Vagina (tissue), 2 donors: ENCODE data around the gene AHSP. TPM values are rescaled to one million over a fixed set of nuclear protein-coding genes. Genes with fewer than 3 reads are reported as not detected.

Experiments
- DNase-seq, 2 donors: peaks; one replicate each; pipeline ENCODE4 v3.0.0-alpha.2; 2017; ENCODE audit errors: extremely low spot score in 2 of 2
- H3K27ac ChIP-seq: fragments of 200-600 bp; sonication (generic); one replicate; pipeline ENCODE4 v1.5.1; 2019
- H3K27me3 ChIP-seq: fragments of 200-600 bp; sonication (generic); one replicate; pipeline ENCODE4 v1.5.1; 2019
- H3K36me3 ChIP-seq, 2 donors: fragments of 200-600 bp; sonication (generic); one replicate each; pipeline ENCODE4 v1.5.1; 2017 to 2019
- H3K4me1 ChIP-seq: fragments of 200-600 bp; sonication (generic); one replicate; pipeline ENCODE4 v1.5.1; 2019
- H3K4me3 ChIP-seq, 2 donors: fragments of 200-600 bp; sonication (generic); 1 replicate in 1 of 2; 2 replicates in 1 of 2; pipeline ENCODE4 v1.5.1; 2016 to 2019
- H3K9me3 ChIP-seq: fragments of 200-600 bp; sonication (generic); one replicate; pipeline ENCODE4 v1.5.1; 2019
- POLR2A ChIP-seq, 2 donors: fragments of 450-650 bp; IDR thresholded peaks; one replicate each; pipeline ENCODE4 v1.6.1; 2017; ENCODE audit warnings: antibody characterized with exemption in 2 of 2, mild to moderate bottlenecking in 2 of 2, moderate library complexity in 2 of 2
- POLR2AphosphoS5 ChIP-seq, 2 donors: sonication (generic); formaldehyde crosslinking; IDR thresholded peaks; one replicate each; pipeline ENCODE4 v1.9.0; 2017; ENCODE audit warnings: antibody characterized with exemption in 2 of 2, mild to moderate bottlenecking in 2 of 2, low read depth in 1 of 2; ENCODE audit not compliant: insufficient read depth in 1 of 2
- intact Hi-C: fragments of 100-400 bp; cut with DNase I; formaldehyde crosslinking; loops from one replicate; pipeline ENCODE4 v1.15.1; 2023
- total RNA-seq: library from RNA; depleted of rRNA; stranded (reverse); fragments of >200 nt; gene quantifications from one replicate; pipeline ENCODE4 v1.2.3, GENCODE V29; 2016
- TF ChIP-seq, protein P1 (sequence below), 3 experiments: fragments of 450-650 bp in 2 of 3; fragments of 200-600 bp in 1 of 3; sonication (generic) in 1 of 3; IDR thresholded peaks; one replicate each; pipeline ENCODE4 v1.5.1; 2017 to 2019; ENCODE audit warnings: antibody characterized with exemption in 3 of 3, mild to moderate bottlenecking in 2 of 3, moderate library complexity in 2 of 3

Gene AHSP
- total RNA-seq, 1 donor from 2014 or later, result not detected

DNA sequence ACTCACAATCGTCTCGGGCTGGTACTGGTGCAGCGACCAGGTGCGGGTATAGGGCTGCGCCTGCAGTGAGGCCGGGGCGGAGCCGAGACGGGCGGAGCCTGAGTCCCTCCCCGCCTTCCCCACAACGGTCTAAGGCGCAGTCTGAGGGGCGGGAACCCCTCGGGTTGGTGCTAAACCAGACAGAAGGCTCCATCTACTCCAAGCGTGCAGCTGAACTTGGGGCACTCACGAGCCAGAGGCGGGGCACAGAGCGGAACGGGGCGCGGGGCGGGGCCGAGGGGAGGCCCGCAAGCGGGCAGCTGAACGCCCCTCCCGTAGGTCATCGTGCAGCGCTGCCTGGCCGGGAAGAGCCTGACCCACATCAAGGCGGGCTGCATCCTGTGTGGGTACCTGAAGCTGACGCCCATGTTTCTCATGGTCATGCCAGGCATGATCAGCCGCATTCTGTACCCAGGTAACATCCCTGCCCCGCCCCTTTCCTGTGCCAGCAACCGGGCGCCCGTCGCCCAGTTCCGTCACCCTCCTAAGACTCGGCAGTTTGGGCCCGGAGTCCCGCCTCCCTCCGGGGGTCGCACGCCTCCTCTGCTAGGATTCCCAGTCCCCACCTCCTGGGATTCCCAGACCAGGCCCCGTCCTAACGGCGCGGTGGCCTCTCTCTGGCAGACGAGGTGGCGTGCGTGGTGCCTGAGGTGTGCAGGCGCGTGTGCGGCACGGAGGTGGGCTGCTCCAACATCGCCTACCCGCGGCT lies 39.8 kb upstream of the AHSP start:
- Histone ChIP-seq H3K36me3 (peaks cover 0 to 17% of the 10 kb centered on the region in 2 donors), H3K27ac (peak overlapping the region; percentile 49), H3K4me1 (peaks cover 21% of the 10 kb centered on the region), H3K4me3 (peak overlapping the region; percentile 55 to 56), H3K27me3 (no peaks in the 10 kb centered on the region), H3K9me3 (no peaks in the 10 kb centered on the region)
- intact Hi-C loops, result no loop called here
- TF ChIP-seq, protein P1, sequence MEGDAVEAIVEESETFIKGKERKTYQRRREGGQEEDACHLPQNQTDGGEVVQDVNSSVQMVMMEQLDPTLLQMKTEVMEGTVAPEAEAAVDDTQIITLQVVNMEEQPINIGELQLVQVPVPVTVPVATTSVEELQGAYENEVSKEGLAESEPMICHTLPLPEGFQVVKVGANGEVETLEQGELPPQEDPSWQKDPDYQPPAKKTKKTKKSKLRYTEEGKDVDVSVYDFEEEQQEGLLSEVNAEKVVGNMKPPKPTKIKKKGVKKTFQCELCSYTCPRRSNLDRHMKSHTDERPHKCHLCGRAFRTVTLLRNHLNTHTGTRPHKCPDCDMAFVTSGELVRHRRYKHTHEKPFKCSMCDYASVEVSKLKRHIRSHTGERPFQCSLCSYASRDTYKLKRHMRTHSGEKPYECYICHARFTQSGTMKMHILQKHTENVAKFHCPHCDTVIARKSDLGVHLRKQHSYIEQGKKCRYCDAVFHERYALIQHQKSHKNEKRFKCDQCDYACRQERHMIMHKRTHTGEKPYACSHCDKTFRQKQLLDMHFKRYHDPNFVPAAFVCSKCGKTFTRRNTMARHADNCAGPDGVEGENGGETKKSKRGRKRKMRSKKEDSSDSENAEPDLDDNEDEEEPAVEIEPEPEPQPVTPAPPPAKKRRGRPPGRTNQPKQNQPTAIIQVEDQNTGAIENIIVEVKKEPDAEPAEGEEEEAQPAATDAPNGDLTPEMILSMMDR (IDR thresholded peaks at IDR 0.05), result no peak
- TF ChIP-seq POLR2A (IDR thresholded peaks at IDR 0.05), result no peak
- TF ChIP-seq POLR2AphosphoS5 (IDR thresholded peaks at IDR 0.05; ENCODE audit: insufficient read depth in 1 of 2, low read depth in 1 of 2), result peak in 1 of 2 donors; percentile 65
- no peak for DNase-seq

DNA sequence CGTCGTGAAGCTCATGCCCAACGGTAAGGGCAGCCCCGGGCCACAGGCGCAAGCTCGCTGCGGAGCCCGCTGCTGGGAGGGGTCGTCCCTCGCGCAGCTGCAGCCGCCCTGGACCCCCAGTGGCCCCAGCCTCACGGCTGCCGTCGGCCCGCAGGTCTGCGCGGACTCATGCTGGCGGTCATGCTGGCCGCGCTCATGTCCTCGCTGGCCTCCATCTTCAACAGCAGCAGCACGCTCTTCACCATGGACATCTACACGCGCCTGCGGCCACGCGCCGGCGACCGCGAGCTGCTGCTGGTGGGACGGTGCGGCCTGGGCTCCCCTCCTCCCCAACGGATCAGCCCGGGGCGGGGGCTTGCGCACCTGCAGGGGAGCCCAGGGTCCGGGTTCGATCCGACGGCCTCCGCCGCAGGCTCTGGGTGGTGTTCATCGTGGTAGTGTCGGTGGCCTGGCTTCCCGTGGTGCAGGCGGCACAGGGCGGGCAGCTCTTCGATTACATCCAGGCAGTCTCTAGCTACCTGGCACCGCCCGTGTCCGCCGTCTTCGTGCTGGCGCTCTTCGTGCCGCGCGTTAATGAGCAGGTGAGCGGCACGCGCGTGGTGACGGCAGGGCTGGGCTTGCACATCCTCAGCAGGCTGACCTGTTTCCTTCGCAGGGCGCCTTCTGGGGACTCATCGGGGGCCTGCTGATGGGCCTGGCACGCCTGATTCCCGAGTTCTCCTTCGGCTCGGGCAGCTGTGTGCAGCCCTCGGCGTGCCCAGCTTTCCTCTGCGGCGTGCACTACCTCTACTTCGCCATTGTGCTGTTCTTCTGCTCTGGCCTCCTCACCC lies 39.0 kb upstream of the AHSP start:
- peak overlapping the region; percentile 55 to 56 for H3K4me3 ChIP-seq
- no peak for TF ChIP-seq POLR2A (IDR thresholded peaks at IDR 0.05)
- TF ChIP-seq, protein P1 (IDR thresholded peaks at IDR 0.05), result no peak
- no peak for TF ChIP-seq POLR2AphosphoS5 (IDR thresholded peaks at IDR 0.05; ENCODE audit: insufficient read depth in 1 of 2, low read depth in 1 of 2)
- H3K4me1 ChIP-seq, result peaks cover 21% of the 10 kb centered on the region
- H3K9me3 ChIP-seq, result no peaks in the 10 kb centered on the region
- intact Hi-C loops, result no loop called here
- H3K36me3 ChIP-seq, result peaks cover 0 to 25% of the 10 kb centered on the region in 2 donors
- DNase-seq, result no peak
- no peaks in the 10 kb centered on the region for H3K27me3 ChIP-seq
- H3K27ac ChIP-seq, result no peak overlapping the region

DNA sequence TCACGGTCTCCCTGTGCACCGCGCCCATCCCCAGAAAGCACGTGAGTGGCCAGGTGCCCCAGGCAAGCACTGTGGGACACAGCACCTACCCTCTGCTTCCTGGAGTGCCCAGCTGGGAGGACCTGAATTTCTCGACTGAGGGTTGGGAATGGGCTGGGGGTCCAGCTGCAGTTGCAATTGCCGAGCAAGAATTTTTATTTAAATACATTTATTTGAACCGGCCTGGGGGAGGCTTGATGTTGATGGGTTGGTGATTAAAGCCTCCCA lies 38.5 kb upstream of the AHSP start:
- no peak for DNase-seq
- Histone ChIP-seq H3K9me3 (no peaks in the 10 kb centered on the region), H3K4me1 (peaks cover 21% of the 10 kb centered on the region), H3K27ac (no peak overlapping the region), H3K36me3 (peaks cover 0 to 30% of the 10 kb centered on the region in 2 donors), H3K27me3 (no peaks in the 10 kb centered on the region), H3K4me3 (no peak overlapping the region)
- intact Hi-C loops, result no loop called here
- TF ChIP-seq POLR2A (IDR thresholded peaks at IDR 0.05), result no peak
- no peak for TF ChIP-seq POLR2AphosphoS5 (IDR thresholded peaks at IDR 0.05; ENCODE audit: insufficient read depth in 1 of 2, low read depth in 1 of 2)
- TF ChIP-seq, protein P1 (IDR thresholded peaks at IDR 0.05), result no peak

DNA sequence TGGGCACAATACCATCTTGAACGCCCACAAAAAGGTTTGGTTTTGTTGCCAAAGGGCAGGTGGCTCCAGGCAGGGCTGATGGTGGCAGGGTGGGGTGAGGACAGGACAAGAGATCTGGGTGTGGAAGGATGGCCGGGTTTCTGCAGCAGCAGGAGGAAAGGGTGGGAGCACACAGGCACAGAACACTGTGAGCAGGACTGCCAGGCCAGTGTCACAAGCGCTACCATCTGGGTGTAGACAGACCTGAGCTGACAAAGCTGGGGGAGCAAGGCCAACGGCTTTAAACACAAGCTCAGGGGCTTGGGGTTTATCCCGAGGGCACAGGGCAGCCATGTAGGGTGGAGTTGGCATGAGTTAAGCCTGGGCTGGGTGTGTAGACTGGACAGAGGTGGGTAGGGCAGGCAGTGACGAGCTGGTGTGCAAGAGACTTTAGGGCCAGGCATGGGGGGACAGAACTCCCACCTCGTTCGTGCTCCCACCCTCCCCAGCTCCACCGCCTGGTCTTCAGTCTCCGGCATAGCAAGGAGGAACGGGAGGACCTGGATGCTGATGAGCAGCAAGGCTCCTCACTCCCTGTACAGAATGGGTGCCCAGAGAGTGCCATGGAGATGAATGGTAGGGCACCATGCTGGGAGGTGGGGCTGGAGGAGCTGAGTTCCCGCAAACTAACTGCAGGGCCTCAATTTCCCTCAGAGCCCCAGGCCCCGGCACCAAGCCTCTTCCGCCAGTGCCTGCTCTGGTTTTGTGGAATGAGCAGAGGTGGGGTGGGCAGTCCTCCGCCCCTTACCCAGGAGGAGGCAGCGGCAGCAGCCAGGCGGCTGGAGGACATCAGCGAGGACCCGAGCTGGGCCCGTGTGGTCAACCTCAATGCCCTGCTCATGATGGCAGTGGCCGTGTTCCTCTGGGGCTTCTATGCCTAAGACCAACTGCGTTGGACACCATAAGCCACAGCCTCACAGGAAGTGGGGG lies 37.8 kb upstream of the AHSP start:
- no peak overlapping the region for H3K4me3 ChIP-seq
- H3K4me1 ChIP-seq, result peaks cover 21% of the 10 kb centered on the region
- intact Hi-C loops, result no loop called here
- TF ChIP-seq, protein P1 (IDR thresholded peaks at IDR 0.05), result no peak
- no peak for TF ChIP-seq POLR2A (IDR thresholded peaks at IDR 0.05)
- TF ChIP-seq POLR2AphosphoS5 (IDR thresholded peaks at IDR 0.05; ENCODE audit: insufficient read depth in 1 of 2, low read depth in 1 of 2), result no peak
- no peak for DNase-seq
- no peaks in the 10 kb centered on the region for H3K27me3 ChIP-seq
- no peak overlapping the region for H3K27ac ChIP-seq
- H3K9me3 ChIP-seq, result no peaks in the 10 kb centered on the region
- H3K36me3 ChIP-seq, result peaks cover 0 to 30% of the 10 kb centered on the region in 2 donors
